ENCODE data around the gene GREM2.

GREM2 gene

DNA sequence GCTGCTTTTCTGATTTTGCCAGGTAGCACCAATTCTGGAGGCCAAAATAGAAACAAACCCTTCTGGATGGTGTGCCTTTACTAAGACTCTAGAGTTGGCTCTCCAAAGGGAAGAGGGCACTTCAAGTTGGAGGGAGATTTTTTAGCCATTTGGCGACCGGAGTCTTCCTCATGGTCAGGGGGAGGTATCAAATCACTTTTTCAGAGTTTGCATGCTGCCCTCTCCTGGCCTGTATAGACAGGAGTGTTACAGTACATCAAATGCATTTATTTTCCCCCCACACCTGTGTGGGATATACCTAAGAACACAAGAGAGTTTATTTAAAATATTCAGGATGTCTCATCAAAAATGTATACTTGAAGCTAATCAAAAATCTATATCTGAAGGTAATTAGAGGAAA lies 3.2 kb downstream of the GREM2 start:
- Histone ChIP-seq H3K4me1 (ENCODE audit: insufficient read depth, low read length) (peaks cover 24% of the 10 kb centered on the region; the same call in 1 of the 2 replicates), H3K4me3 (ENCODE audit: low read length) (no peak overlapping the region), H3K9ac (ENCODE audit: low read depth, low read length) (no peak overlapping the region), H3K36me3 (ENCODE audit: insufficient read depth, low read depth, low read length) (no peaks in the 10 kb centered on the region), H3K27ac (ENCODE audit: low read length) (no peak overlapping the region), H3K27me3 (ENCODE audit: insufficient read depth, low read length) (peaks cover 38% of the 10 kb centered on the region), H3K9me3 (ENCODE audit: insufficient read depth, low read depth, low read length) (no peaks in the 10 kb centered on the region)

DNA sequence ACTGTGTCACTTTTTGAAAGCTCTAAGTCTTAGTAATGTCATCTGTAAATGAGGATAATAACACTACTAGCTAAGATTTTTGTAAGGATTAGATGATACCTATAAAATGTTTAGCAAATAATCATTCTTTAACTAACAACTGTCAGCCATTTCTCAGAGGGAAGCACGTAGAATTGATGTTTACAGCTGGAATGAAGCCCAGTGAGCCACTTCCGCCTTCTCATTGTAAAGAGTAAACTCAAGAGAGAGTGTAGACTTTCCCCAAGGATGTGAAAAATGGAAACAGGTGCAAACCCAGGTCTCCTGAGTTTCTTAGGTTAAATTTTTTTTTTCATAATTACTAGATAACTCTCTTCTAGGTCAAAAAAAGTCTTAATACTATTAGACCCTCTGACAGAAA lies 4.9 kb downstream of the GREM2 start:
- Histone ChIP-seq H3K36me3 (ENCODE audit: insufficient read depth, low read depth, low read length) (no peaks in the 10 kb centered on the region), H3K9ac (ENCODE audit: low read depth, low read length) (no peak overlapping the region), H3K27ac (ENCODE audit: low read length) (no peak overlapping the region), H3K27me3 (ENCODE audit: insufficient read depth, low read length) (peaks cover 25% of the 10 kb centered on the region), H3K4me3 (ENCODE audit: low read length) (no peak overlapping the region), H3K9me3 (ENCODE audit: insufficient read depth, low read depth, low read length) (no peaks in the 10 kb centered on the region), H3K4me1 (ENCODE audit: insufficient read depth, low read length) (peaks cover 8% of the 10 kb centered on the region; the same call in 1 of the 2 replicates)

DNA sequence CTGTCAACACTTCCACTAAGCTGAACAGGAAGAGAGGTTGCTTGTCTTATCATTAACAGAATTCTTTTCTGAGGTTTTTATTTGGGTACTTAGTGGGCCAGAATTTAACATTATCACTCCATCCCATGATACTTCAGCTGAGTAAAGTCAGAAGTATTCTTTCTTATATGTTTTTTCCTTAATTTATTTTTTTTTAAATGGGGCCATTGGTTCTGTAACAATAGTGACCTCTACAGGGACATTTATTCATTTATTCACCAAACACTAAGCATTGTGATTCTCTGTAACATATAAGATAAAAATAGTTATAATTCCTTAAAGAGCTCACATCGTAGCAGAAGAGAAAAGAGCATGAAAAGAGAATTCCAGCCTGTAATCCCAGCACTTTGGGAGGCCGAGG lies 9.8 kb downstream of the GREM2 start:
- no peaks in the 10 kb centered on the region for H3K9me3 ChIP-seq (ENCODE audit: insufficient read depth, low read depth, low read length)
- no peaks in the 10 kb centered on the region for H3K36me3 ChIP-seq (ENCODE audit: insufficient read depth, low read depth, low read length)
- no peak overlapping the region for H3K27ac ChIP-seq (ENCODE audit: low read length)
- no peaks in the 10 kb centered on the region for H3K27me3 ChIP-seq (ENCODE audit: insufficient read depth, low read length)
- H3K4me1 ChIP-seq (ENCODE audit: insufficient read depth, low read length) = no peaks in the 10 kb centered on the region
- H3K4me3 ChIP-seq (ENCODE audit: low read length) = no peak overlapping the region
- H3K9ac ChIP-seq (ENCODE audit: low read depth, low read length) = no peak overlapping the region

DNA sequence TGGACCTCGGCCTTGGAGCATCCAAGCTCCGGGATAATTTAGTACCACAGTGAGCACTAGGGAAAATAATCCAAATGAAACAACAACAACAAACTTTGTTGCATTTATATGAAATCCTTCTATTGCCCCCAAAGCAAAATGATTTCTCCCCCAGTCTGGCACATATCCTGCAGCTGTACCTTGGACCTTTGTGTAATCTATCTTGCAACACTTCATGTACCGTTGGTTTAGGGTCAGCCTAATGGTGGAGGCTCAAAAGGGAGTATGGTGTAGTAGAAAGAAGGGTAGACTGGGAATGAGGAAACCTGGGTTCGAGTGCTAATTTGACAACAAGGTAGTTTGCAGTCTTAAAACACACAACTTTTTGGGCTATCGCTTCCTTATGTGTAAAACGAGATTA lies 12.1 kb downstream of the GREM2 start:
- H3K9me3 ChIP-seq (ENCODE audit: insufficient read depth, low read depth, low read length) = no peaks in the 10 kb centered on the region
- H3K4me1 ChIP-seq (ENCODE audit: insufficient read depth, low read length) = no peaks in the 10 kb centered on the region
- H3K9ac ChIP-seq (ENCODE audit: low read depth, low read length) = no peak overlapping the region
- H3K27ac ChIP-seq (ENCODE audit: low read length) = no peak overlapping the region
- no peaks in the 10 kb centered on the region for H3K36me3 ChIP-seq (ENCODE audit: insufficient read depth, low read depth, low read length)
- H3K27me3 ChIP-seq (ENCODE audit: insufficient read depth, low read length) = no peaks in the 10 kb centered on the region
- no peak overlapping the region for H3K4me3 ChIP-seq (ENCODE audit: low read length)

DNA sequence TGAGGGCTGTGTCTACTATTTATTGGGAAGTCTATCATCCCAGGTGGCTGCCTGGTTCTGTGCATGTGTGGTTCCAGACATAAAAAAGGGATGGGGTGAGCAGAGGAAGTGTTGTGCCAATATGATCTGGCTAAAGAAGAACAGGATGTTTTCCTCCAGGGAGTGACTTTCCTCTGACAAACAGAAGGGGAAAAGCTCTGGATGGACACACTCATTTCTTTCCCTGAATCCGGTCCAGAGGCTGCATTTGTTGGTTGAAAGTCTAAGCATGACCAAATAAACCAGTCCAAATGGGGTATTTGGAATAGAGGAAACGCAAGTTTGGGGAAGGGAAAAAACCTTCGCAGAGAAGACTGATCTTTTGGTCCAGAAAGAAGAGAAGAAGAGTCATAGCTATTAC lies 12.7 kb downstream of the GREM2 start:
- Histone ChIP-seq H3K36me3 (ENCODE audit: insufficient read depth, low read depth, low read length) (no peaks in the 10 kb centered on the region), H3K9me3 (ENCODE audit: insufficient read depth, low read depth, low read length) (no peaks in the 10 kb centered on the region), H3K9ac (ENCODE audit: low read depth, low read length) (no peak overlapping the region), H3K27me3 (ENCODE audit: insufficient read depth, low read length) (no peaks in the 10 kb centered on the region), H3K4me3 (ENCODE audit: low read length) (no peak overlapping the region), H3K27ac (ENCODE audit: low read length) (no peak overlapping the region), H3K4me1 (ENCODE audit: insufficient read depth, low read length) (no peaks in the 10 kb centered on the region)

DNA sequence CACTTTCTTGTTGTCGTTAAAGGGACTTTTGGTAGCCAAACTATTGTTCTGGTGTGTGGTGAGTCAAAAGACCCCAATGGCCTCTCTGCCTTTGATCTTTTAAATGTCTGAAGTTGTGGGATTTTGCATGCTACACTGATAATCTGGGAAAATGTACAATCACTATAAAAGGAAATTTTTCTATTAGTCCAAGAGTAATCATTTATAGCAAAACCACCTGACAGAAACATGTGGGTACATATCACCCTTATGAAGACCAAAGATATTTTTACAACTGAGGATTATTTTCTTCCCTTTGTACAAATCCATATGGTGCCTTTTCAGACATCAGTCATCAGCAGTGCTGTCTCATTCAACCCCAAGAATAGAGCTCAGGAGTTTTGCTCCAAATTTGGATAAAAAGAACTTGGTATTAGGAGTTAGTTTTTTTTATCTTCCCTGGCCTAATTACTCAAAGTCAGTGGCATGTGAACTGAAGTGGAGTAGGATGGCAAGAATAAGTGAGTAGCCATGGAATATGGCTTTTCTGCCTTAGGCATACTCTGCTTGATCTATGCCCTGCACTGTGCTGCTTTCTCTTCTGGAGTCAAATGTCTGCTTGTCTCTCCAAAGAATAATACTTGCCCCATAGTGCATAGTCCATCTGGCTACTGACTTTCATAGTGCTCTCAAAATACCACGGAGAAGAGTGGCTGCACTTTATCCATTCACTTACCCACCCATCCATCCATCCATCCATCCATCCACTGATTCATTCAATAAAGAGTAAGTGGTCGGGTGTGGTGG lies 13.5 kb downstream of the GREM2 start:
- no peak overlapping the region for H3K9ac ChIP-seq (ENCODE audit: low read depth, low read length)
- no peaks in the 10 kb centered on the region for H3K27me3 ChIP-seq (ENCODE audit: insufficient read depth, low read length)
- H3K27ac ChIP-seq (ENCODE audit: low read length) = no peak overlapping the region
- no peak overlapping the region for H3K4me3 ChIP-seq (ENCODE audit: low read length)
- H3K36me3 ChIP-seq (ENCODE audit: insufficient read depth, low read depth, low read length) = no peaks in the 10 kb centered on the region
- H3K9me3 ChIP-seq (ENCODE audit: insufficient read depth, low read depth, low read length) = no peaks in the 10 kb centered on the region
- H3K4me1 ChIP-seq (ENCODE audit: insufficient read depth, low read length) = no peaks in the 10 kb centered on the region

DNA sequence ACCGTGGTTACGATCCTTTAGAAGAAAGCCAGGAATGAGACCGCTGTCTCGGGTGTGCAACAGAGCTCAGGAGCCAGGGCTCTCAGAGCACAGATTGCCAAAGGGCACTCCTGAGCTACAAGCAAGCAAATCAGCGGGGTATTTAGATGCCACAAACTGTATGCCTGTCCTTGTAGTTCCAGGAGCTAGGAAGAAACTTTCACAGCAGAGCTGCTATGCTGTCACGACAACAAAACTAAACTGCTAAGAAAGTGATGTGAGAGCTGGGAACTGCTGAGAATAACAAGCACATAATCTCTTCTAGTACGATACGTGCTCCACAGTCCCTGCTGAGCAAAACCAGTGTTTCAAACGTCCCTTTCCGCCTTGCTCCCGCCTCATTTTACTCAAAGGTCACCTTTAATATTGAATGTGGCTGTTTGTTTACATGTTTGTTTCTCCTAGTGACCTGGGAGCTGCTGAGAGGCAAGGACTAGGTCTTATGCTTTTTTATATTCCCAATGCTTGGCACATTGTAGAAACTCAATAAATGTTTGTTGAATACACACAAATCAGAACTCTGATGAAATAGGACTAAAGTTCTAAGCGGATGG lies 14.7 kb downstream of the GREM2 start:
- no peak overlapping the region for H3K9ac ChIP-seq (ENCODE audit: low read depth, low read length)

DNA sequence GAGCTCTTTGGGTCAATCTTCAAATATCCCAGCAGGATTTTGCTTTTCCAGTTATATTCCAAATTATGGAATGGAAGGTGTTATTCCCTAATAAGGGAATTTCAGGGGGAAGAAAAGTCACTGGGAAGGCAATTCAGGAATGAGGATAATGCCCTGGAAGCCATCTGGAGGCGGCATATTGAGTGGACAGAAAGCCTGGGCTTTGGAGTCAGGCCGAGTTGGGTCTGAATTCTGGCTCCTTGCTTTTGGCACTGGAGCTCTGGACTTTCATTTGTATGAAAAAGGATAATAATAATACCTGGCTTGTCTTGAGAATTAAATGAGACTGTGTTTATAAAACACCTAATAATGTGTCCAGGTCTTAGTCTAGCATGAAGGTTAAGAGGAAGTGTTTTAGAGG lies 16.5 kb downstream of the GREM2 start:
- no peak overlapping the region for H3K4me3 ChIP-seq (ENCODE audit: low read length)
- no peaks in the 10 kb centered on the region for H3K27me3 ChIP-seq (ENCODE audit: insufficient read depth, low read length)
- H3K9me3 ChIP-seq (ENCODE audit: insufficient read depth, low read depth, low read length) = no peaks in the 10 kb centered on the region
- no peaks in the 10 kb centered on the region for H3K36me3 ChIP-seq (ENCODE audit: insufficient read depth, low read depth, low read length)
- no peaks in the 10 kb centered on the region for H3K4me1 ChIP-seq (ENCODE audit: insufficient read depth, low read length)
- H3K27ac ChIP-seq (ENCODE audit: low read length) = no peak overlapping the region
- H3K9ac ChIP-seq (ENCODE audit: low read depth, low read length) = no peak overlapping the region

More for the DNA sequence above, 14.7 kb downstream of the GREM2 start:
- Histone ChIP-seq H3K27ac (ENCODE audit: low read length) (no peak overlapping the region), H3K27me3 (ENCODE audit: insufficient read depth, low read length) (no peaks in the 10 kb centered on the region), H3K4me3 (ENCODE audit: low read length) (no peak overlapping the region), H3K4me1 (ENCODE audit: insufficient read depth, low read length) (no peaks in the 10 kb centered on the region), H3K36me3 (ENCODE audit: insufficient read depth, low read depth, low read length) (no peaks in the 10 kb centered on the region), H3K9me3 (ENCODE audit: insufficient read depth, low read depth, low read length) (no peaks in the 10 kb centered on the region)

DNA sequence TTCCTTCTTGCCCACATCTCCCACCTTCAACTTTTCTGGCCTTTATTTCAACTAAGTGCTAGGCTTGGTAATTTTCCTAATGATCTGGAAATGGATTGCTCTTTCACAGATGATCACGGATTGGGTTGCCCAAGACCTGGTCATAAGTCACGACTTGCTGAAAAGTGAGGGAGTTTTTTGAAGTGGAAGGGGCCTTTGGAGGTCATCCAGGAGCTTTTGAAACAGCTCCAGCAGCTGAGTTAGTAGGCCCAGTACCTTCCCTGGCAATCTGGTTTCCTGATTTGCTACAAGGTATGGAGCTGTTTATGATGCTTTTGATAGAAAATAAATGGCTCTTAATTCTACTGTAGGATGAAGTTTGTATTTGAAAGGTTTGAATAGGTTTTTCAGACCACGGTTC lies 20.4 kb downstream of the GREM2 start:
- Histone ChIP-seq H3K27ac (ENCODE audit: low read length) (no peak overlapping the region), H3K36me3 (ENCODE audit: insufficient read depth, low read depth, low read length) (no peaks in the 10 kb centered on the region), H3K4me1 (ENCODE audit: insufficient read depth, low read length) (no peaks in the 10 kb centered on the region), H3K9me3 (ENCODE audit: insufficient read depth, low read depth, low read length) (no peaks in the 10 kb centered on the region), H3K9ac (ENCODE audit: low read depth, low read length) (no peak overlapping the region), H3K4me3 (ENCODE audit: low read length) (no peak overlapping the region), H3K27me3 (ENCODE audit: insufficient read depth, low read length) (no peaks in the 10 kb centered on the region)

DNA sequence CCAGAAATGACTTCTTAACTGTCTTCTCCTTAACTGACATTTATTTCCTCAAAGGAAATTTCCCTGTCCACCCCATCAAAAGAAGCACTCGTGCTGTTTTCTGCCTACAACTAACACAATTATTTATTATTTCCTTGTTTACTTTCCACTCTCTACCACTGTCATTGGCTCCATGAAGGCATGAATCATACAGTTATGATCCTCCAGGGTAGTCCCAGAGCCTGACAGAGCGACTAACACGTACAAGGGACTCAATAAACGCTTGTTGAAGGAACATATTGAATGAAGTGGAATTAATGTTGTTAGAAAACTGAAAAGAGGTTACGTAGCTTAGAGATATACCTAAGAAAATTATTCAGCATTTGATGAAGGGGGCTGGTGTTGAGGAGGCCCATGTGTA lies 20.9 kb downstream of the GREM2 start:
- Histone ChIP-seq H3K9ac (ENCODE audit: low read depth, low read length) (no peak overlapping the region), H3K4me1 (ENCODE audit: insufficient read depth, low read length) (no peaks in the 10 kb centered on the region), H3K27me3 (ENCODE audit: insufficient read depth, low read length) (no peaks in the 10 kb centered on the region), H3K36me3 (ENCODE audit: insufficient read depth, low read depth, low read length) (no peaks in the 10 kb centered on the region), H3K9me3 (ENCODE audit: insufficient read depth, low read depth, low read length) (no peaks in the 10 kb centered on the region), H3K4me3 (ENCODE audit: low read length) (no peak overlapping the region), H3K27ac (ENCODE audit: low read length) (no peak overlapping the region)

DNA sequence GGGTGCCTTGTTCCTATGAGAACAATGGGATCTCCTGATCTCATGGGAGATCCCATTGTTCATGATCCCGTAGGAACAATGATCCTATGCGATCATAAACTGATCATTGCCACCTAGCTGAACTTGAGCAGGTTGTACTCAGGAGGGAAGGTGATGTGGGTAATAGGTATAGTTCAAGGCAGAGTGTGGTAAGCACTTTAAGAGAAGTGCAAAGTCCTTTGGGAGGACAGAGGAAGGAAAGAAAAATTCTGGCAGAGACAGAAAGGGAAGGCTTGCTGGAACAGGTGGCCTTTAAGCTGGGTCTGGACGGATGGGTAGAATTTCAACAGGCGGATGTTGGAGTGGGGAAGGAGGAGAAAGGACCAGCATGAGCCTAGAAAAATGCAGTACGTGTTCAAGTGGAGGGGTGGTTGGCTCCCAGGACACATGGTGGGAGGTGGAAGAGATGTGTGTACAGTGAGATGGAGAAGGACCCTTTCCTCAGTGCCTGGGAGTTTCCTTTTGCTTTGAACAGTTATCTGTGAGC lies 22.3 kb downstream of the GREM2 start:
- no peaks in the 10 kb centered on the region for H3K36me3 ChIP-seq (ENCODE audit: insufficient read depth, low read depth, low read length)
- H3K4me3 ChIP-seq (ENCODE audit: low read length) = no peak overlapping the region
- no peak overlapping the region for H3K9ac ChIP-seq (ENCODE audit: low read depth, low read length)
- H3K4me1 ChIP-seq (ENCODE audit: insufficient read depth, low read length) = no peaks in the 10 kb centered on the region
- no peaks in the 10 kb centered on the region for H3K9me3 ChIP-seq (ENCODE audit: insufficient read depth, low read depth, low read length)
- H3K27ac ChIP-seq (ENCODE audit: low read length) = no peak overlapping the region
- no peaks in the 10 kb centered on the region for H3K27me3 ChIP-seq (ENCODE audit: insufficient read depth, low read length)

DNA sequence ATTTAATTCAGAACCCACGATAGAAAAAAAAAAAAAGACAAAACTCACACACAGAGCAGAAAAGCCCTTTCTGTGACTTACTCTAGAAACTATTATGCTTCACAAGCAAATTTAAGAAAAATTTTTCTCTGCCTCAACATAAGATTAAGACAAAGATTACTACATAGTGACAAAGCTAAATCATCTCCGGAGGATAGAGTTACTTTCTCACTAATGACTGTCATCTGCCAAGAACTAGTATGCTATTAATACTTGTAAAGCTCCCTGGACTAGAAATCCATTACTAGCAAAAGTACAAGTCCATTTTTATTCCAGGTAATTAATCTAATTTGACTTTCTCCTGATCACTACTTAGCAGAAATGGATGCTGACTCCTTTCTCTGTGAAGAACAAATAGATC lies 25.9 kb downstream of the GREM2 start:
- Histone ChIP-seq H3K27ac (ENCODE audit: low read length) (no peak overlapping the region), H3K9me3 (ENCODE audit: insufficient read depth, low read depth, low read length) (no peaks in the 10 kb centered on the region), H3K27me3 (ENCODE audit: insufficient read depth, low read length) (no peaks in the 10 kb centered on the region), H3K4me3 (ENCODE audit: low read length) (no peak overlapping the region), H3K36me3 (ENCODE audit: insufficient read depth, low read depth, low read length) (no peaks in the 10 kb centered on the region), H3K9ac (ENCODE audit: low read depth, low read length) (no peak overlapping the region), H3K4me1 (ENCODE audit: insufficient read depth, low read length) (no peaks in the 10 kb centered on the region)
